GM19240 (cell line): Measurements from ENCODE around the gene PLCH2.

ENCODE experiments used
- DNase-seq: peaks from one replicate; pipeline ENCODE4 v3.0.0; 2011; ENCODE audit warnings: low spot score; ENCODE audit not compliant: insufficient read length

PLCH2 gene

DNA sequence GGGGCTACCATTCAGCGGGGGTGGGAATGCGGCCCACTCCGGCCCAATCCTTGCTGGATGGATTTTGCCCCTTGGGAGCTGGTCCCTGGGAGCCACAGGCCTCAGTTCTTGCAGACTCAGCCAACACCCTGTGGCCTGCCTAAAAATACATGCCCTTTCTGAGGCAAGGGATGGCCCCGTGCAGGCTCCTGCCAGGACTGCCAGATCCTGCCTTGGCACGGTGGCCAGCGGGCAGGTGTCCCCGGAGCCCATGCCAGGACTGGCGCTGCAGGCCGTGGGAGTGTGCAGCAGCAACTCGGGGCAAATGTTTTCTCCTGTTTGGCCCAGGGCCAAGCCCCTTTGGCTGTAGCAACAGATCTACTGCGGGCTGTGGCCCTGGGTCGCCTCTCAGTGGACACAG is 51.9 kb downstream of the PLCH2 start:
- DNase-seq = no peak

DNA sequence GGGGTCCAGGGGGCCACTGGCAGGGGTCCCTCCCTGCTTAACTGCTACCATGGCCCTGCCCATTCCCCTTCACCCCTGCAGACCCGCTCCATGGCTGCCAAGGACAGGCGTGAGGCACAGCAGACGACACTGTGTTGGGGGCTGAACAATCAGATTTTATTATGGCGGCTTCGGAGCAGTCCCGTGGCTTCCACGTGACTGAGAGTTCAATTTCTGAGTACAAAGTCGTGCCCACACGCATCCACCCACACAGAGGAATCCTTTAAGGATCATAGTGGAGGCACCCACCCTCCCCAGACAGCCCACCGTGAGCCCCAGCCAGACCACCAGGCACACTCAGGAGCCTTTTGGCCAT is 52.5 kb downstream of the PLCH2 start:
- no peak for DNase-seq

DNA sequence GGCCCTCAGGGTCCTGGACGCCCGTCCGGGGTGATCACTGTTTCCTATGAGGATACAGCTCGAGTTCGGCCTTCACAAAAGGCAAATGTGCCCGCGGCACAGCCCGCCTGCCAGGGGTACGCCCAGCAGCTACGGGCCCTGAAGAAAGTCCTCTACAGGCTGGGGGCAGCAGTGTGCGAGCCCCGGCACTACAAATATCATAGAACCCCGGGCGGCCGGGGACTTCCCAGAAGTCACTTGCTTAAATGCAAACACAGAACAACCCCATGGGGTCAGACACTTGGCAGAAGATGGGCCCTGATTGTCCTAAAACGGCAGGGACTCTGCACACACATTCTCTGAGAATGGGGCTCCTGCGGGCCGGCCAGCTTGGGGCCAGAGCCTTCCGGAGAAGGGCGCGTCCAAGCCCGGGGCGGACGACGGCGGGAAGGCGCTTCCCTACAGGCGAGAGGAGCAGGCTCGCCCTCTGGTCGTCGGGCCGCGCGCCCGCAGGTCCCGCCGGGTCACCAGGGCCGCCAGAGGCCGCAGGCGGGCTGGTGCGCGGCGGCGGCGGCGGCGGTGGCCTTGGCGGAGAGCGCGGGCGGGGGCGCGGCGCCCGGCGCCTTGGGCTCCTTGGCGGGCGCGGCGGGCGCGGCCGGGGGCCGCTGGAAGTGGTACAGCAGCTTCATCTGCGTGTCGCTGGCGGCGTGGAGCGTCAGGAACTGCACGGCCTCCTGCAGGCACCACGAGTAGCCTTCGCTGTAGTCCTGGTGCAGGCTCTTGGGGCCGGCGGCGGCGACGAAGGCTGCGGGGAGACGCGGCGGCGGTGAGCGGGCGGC is 53.1 kb downstream of the PLCH2 start:
- DNase-seq = no peak

DNA sequence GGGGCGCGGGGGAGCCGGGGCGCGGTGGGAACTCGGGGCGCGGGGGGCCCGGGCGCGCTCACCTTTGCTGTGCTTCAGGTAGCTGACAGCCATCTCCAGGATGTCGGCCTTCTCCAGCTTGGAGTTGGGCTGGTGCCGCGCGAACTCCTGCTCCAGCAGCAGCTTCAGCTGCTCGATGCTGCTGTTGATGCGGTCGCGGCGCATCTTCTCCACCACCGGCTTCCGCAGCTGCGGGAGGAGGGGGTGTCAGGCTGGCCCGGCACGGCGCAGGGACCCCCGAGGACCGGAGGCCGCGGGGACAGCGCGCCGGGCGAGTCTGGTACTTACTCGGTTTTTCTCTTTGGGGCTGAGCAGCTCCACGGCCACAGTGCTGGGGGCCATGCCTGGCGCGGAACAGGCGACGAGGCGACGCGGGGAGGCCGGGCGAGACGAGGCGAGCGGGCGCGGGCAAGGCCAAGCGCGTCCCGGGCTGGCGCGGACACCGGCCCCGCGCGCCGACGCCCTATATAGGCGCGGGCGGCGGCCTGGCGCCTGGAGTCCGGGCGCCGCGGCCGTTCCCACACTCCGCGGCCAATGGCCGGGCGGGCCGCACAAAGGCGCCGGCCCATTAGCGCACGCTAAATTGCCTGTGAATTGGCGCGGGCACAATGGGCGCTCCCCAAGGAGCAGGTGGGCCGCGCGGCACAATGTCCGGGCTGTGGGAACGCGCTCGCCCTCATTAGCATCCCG is 53.9 kb downstream of the PLCH2 start, which contains the start of gene HES5:
TSS of gene HES5 (minus strand) at position 480 of the 729 bp plus-strand sequence. CDS start at position 381, 99 bp downstream.
- no peak for DNase-seq

DNA sequence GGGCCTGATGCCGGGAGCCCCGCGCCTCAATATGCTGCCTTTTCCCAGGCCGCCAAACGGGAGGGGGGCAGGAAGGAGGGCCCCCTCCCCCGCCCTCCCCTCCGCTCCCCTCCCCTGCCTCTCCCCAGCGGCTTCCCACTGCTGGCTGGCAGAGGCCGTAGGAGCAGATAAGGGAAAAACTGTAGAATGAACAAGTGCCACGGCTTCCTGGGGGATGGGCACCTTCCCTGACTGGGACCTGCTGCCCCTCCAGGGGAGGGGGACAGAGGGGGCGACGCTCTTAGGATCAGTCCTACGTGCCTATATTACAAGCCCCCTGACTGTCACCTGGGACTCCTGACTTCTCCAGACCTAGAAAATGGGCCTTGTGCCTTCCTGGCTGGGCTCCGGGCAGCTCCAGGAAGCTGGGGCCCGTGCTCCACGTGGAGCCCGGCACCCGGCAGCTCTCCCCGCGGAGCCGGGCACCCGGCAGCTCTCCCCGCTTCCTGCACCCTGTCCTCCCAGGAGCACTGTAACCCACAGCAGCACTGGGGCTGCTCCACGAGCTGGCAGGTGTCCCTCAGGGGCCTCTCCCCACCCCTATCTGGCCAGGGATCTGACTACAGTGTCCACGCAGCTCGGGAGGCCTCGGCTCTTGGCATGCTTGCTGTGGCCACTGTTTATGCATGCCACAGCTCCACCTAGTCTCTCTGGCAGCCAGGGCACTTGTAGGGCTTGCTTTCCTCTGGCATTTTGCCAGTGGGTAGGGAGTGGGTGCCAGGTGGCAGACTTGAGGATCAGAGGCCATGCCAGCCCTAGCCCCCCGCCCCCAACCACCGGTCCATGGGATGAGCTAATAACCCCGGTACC is 54.6 kb downstream of the PLCH2 start:
- DNase-seq = no peak

DNA sequence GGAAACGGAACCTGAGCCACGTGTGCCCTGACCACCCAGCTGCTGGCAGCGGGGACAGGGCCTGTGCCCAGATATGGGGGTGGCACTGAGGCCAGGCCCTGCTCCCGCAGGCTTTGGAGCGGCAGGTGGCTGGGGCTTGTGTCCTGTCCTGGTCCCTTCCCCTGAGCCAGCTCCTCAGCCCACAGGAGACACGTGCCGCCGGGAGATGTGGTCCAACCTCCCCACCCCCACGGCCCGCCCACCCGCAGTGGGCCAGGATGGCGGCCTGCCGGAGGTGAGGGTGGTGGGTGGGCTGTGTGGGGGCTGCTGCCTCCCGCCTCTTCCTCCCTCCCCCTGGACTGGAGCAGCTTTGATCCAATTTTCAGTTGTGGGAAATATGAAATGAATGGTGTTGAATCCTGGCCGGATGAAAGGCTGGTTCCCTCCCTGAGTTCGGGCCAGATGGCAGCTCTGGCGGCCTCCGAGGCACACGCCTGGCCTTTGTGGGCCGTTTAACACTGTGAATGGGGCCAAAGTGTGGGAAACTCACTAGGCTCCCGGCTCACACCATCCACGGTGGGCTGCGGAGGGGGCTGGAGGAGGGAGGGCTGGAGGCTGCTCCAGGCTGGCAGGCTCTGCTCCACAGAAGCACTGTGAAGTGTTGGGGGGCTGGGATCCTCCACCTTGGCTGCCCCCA is 56.5 kb downstream of the PLCH2 start:
- no peak for DNase-seq

DNA sequence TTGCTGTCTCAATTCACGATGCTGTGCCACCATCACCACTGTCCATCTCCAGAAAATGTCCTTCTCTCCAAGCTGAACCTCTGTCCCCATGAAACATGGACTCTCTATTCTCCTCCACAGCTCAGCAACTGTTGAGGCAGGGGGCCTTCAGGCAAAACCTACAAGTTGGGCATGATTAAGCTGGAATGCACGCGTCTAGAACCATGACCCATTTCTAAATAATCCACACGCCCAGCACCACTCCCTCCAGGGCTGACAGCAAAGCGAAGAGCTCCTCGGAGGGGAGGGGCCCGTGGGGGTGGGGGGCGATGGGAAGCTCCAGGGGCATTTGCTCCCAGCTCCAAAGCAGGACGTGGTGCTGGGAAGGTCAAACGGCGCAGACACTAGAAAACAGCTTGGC is 57.3 kb downstream of the PLCH2 start:
- DNase-seq = no peak

DNA sequence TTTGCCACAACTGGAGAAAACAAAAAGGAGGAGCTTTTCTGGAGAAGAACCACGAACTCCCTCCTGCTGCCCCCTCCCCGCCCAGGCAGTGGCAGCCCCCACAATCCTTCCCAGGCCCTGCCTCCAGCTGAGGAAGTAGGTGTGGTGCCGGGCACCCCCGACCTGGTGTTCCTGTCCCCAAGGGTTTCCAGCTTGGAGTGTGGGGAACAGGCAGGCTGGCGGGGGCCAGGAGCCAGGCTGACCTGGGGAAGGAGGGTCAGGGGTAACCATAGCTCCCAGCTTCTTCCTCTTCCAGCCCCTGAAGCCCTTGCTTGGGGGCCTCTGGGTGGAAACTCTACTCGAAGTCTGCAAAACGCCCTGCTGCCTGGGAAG is 58.2 kb downstream of the PLCH2 start:
- DNase-seq = no peak

DNA sequence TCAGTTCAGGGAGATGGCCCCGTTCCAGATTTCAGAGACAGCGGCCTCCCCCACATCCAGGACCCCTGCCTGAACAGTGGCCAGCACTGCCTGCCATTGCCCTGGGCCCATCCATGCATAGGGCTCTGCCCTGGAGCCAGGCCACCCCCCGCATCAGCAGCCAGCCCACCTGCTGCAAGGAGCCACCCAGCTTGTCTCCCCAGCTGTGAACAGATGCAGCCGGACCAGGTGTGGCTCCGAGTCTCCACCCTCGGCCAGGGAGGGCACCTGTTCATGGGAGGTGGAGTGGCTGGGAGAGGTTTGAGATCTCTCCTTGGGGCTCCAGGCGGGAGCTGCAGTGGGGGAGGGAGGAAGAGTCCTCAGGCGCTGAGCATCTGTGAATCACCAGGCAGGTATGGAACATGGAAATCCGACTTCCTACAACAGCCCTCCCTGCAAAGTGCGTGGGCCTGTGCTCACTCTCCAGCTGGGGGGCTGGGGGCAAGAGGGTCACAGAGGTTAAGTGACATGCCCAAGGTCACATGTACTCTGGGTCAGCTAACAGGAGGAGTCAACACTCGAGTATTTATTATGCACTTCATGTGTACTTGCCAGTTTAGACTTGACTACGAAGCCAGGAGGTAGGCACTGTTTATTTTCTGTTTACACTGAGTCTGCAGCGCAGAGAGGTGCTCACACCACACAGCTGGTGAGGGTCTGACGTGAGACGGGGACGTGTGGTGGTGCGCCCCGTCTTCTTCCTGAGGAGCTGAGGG is 58.8 kb downstream of the PLCH2 start:
- DNase-seq = no peak

DNA sequence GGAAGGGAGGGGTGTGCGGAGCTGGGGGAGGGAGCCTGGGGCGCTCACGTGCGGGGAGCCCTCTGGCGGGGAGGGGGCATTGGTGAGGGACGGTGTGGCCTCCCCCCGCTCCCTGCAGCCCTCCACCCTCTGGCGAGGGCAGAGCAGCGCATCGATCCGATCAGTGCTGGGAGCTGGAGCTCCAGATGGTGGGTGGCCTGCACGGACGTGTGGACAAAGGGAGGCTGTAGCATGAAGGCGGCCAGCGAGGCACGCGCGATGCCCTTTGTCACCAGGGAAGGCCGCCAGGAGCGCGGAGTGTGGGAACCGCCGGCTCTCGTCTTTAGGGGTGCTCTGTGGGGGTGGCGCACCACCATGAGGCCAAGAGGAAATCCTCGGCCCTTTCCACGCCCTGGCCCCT is 59.4 kb downstream of the PLCH2 start:
- no peak for DNase-seq

DNA sequence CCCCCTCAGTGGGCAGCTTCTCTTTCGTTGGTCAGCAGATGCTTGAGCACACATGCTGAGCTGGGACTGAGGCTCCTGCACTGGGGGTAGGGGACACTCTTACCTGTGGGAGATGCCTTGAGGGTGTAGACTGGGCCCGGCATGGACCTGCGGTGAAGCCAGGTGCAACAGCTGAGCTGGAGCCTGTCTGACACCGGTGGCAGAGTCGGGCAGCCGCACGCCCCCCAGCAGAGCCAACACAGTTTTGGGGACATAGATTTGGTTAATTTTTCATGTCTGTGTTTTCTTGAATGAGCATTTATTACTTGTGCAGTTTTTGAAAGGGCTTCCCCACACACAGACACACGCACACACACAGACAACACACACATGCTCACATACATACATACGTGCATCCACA is 59.9 kb downstream of the PLCH2 start:
- DNase-seq = no peak

DNA sequence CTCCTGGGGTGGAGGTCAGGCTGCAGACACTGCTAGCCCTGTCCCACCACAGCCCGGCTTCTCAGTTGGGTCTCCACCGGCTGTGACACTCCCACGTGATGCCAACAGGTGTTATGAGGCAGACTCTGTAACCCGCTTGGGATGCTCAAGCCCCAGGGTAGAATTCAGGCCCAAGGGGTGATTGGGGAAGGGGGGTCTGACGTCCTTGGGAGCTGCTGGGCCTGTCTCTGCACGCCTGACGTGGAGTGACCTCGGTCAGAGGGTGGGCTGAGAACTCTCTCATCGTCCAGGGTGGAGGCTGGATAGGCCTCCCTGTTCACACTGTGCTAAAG is 61.7 kb downstream of the PLCH2 start:
- no peak for DNase-seq

DNA sequence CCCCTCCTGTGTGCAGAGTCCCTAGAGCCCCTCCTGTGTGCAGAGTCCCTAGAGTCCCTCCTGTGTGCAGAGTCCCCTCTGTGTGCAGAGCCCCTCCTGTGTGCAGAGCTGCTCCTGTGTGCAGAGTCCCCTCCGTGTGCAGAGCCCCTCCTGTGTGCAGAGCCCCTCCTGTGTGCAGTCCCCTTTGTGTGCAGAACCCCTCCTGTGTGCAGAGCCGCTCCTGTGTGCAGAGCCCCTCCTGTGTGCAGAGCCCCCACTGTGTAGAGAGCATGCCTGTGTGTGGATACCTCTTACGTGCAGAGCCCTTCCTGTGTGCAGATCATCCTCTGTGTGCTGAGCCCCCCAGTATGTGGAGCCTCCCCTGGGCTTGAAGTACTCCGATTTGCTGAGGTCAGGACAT is 62.3 kb downstream of the PLCH2 start:
- no peak for DNase-seq

DNA sequence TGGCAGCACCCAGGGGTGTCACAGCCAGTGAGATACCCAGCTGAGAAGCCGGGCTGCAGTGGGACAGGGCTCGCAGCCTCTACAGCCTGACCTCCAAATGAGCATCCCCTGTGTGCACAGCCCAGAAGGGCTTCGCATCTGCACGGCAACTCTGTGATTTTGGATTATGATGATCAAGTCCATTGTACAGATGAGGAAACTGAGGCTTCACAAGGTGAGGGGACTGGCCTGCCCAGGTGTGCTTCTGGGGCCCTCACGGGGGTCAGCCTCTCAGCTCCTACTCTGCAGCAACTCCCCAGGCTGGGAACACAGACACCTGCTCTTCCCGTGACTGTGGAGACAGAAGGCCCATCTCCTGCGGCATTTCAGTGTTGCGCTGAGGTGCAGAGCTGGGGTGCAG is 62.8 kb downstream of the PLCH2 start:
- DNase-seq = no peak

DNA sequence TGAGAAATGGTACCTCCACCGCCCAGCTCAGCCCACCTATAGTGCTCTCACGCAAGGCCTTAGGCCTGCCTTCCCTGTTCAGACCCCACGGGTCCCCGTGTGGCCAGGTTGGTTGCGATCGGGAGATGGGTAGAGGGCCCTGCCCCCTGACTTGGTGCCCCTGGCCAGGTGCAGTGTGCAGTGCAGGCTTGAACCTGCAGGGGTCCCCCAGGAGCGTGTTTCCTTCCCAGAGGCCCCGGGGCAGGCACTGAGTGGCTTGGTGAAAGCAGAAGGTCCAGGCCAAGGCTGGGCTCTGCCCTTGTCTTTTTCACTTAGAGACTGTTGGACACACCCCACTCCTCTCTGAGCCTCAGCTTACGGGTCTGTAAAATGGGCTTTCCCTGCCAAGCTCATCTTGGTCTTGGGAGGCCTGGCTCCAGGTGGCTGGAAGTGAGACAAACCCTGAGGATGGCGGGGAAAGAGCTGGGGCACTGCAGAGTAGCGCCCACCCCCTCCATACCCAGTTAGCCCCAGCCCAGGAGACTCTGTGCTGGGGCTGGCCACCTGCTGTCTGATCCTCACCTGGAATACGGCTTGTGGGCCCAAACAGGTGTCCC is 63.3 kb downstream of the PLCH2 start:
- no peak for DNase-seq

DNA sequence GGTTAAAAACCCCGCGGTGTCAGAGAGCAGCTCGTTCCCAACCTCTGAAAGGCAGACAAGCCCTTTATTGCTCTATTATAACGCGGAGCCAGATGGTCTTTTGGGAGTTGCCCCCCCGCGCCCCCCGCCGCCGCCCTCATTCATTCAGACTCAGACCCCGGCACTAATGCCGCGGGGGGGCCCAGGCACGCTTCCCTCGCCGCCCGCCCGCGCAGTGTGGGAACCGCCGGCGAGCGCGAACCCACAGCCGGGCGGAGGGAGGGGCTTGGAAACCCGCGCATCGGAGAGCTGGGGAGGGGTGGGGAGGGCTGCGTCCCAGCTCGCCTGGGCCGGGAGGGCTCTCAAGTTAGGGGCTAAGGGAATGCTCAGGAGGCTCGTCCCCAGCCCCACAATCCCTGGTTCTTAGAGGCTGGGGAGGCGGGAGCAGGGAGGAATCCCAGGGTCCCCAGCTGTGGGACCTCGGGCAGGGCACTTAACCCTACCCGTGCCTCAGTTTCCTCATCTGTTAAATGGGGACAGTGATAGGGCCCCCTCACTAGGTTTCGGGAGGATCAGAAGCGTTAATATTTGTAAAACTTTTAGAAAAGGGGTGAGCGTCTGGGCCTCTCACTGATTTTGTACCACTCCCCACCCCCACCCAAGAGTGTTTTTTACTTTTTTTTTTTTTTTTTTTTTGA is 64.9 kb downstream of the PLCH2 start:
- no peak for DNase-seq

DNA sequence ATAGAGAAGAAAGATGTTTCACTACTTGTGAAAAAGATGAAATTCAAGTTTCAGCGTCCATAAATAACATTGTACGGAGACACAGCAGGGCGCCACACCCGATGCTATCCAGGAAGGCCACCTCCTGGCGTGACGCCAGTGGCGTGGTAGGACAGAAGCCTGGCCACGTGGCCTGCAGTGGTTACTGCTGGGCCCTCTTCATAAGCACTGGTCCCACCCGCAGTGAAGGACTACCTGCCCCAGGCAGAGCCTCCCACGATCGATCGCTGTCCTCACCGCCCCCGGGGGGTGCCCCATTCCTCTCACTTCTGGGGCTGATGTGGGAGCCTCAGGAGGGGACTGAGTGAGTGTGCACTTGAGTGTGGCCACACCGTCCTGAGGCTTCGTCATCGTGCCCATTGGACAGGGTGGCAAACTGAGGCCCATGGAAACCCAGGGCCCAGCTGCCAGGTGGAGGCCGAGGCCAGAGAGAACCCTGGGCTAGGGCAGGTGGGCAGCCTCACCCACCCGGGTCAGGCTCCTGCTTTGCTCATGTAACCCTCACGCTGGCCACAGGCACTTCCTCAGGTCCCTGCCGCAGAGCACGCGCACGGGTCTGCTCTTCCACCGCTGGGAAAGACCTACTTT is 65.6 kb downstream of the PLCH2 start:
- no peak for DNase-seq

DNA sequence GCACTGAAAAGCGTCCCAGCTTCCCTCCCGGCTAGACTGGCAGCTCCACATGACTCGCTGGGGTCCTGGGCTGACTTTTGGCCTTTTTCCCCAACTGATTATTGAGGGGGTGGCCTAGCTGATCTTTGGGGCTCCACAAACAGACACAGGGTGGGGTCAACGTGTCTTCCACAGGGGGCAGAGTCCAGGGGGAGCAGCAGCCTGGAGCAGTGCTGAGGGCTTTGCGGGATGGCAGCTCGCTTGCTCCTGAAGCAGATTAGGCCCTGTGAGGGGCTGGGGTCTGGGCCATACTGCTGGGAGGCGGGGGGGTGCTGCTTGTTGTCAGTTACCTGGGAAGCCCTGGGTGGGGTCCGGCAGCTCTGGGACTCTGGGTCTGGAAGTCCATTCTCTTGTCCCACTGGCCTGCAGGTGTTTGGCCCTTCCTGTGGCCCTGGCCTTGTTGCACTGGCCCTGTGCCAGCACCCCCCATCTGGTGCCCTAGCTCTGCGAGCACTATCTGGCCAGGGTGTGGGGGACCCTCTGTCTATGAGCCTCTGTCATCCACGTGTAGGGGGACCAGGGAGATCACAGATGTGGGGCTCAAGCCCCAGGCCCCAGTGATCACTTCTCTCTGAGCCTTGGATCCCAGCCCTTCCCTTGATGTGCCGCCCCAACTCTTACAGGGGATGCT is 66.3 kb downstream of the PLCH2 start:
- no peak for DNase-seq

DNA sequence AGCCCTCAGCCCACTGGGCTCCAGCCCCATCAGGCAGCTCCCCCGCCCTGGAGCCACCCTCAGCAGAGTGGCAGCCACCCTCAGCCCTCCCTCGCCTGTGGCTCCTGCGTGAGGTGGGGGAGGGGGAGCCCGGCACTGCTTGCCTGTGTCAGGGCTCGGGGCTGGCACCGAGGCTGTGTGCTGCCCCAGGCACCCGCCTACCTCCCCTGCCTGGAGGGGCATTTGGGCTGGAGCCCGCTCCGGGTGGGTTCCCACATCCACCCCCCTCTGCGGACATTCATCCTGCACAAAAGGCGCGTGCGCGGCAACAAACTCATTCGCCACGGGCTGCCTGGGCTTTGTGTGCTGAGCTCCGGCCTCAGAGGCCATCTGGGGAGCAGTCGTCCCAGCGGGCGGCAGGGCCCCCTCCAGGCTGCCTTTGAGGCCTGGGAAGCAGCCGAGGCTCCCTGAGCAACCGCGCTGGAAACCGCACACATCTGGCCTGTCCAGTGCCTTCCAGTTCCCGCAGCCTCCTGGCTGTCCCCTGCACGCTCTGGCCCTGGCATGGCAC is 67.5 kb downstream of the PLCH2 start:
- DNase-seq = no peak
